ENCODE results near the gene B4GALNT2.
"Not testable (repeated sequence)": the region's sequence is repeated elsewhere in the genome, so short reads cannot be mapped to it uniquely, and the experiment has no call there.

The B4GALNT2 gene

DNA sequence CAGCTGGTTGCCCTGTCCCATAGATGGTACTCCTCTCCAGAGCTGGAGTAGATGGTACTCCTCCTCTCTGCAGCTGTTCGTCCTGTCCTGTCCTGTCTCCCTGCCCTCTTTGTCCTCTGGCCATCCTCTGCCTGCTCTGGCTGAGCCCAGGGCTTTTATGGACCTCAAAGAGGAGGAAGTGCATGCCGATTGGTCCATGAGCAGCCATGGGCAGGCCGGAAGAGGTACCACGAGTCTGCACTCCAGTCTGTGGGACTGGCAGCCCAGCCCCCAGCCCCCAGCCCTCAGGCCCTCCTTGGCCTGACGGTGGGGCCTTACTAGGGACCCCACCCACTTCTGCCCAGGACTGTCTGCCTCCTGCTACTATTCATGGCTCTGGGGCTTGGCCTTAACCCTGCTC lies 50.8 kb downstream of the B4GALNT2 start:
- no peak for DNase-seq (ENCODE audit: low read depth)

DNA sequence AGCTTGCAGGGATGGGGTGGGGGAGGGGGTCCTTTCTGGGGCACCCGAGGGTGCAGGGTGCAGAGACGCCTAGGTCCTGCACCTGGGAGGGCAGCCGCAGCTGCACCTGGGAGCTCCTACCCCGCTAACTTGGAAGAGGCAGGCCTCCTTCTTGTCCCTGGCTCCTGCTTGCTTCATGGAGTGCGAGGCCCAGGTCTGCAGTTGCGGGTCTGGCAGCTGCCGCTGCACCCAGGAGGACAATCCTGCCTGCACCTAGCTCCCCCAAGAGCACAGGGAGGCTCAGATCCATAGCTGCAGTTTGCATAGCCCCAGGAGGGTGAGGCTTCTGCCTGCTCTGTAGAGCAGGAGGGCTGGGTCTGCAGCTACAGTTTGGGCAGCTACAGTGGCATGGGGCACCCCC lies 51.2 kb downstream of the B4GALNT2 start:
- DNase-seq (ENCODE audit: low read depth): no peak

DNA sequence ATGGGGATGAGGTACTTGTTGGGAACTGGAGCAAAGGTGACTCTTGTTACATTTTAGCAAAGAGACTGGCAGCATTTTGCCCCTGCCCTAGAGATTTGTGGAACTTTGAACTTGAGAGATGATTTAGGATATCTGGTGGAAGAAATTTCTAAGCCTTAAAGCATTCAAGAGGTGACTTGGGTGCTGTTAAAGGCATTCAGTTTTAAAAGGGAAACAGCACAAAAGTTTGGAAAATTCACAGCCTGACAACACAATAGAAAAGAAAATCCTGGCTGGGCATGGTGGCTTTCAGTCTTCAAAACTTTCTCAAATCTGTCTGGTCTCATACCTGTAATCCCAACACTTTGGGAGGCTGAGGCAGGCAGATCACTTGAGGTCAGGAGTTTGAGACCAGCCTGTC lies 52.0 kb downstream of the B4GALNT2 start:
- DNase-seq (ENCODE audit: low read depth): not testable (repeated sequence)

DNA sequence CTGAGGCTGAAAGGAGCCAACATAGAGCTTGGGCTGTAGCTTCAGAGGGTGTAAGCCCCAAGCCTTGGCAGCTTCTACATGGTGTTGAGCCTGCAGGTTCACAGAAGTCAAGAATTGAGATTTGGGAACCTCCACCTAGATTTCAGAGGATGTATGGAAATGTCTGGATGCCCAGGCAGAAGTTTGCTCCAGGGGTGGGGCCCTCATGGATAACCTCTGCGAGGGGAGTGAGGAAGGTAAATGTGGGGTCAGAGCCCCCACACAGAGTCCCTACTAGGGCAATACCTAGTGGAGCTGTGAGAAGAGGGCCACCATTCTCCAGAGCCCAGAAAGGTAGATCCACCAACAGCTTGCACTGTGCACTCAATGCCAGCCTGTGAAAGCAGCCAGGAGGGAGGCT lies 52.8 kb downstream of the B4GALNT2 start:
- DNase-seq (ENCODE audit: low read depth): not testable (repeated sequence)

DNA sequence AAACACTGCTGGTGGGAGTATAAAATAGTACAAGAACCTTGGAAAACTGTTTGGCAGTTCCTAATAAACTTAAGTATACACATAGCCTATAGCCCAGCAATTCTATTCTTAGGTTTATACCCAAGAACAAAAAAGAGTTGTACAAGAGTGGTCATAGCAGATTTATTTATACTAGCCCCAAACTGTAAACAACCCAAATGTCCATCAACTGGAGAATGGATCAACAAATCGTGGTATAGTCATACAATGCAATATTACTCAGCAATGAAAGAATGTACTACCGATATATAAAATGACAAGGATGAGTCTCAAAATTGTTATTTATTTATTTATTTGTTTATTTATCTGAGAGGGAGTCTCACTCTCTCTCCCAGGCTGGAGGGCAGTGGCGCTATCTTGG lies 54.7 kb downstream of the B4GALNT2 start:
- no peak for DNase-seq (ENCODE audit: low read depth)

DNA sequence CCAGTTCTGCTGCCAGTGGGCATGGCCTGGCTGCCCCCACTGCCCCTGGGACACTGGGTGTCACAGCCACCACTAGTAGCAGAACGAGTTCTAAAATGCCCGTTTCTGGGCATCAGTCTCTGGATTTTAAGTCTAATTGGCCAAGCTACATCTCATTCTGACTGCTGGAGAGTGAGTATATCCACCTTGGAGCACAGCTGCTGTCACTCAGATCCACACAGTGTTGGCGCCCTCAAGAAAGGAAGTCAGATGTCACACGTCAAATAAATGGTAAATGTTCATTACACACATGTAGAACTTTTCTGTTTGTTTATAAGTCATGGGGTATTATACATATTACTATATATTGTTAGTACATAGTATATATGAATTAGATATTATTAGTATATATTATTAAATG lies 58.4 kb downstream of the B4GALNT2 start:
- DNase-seq (ENCODE audit: low read depth): no peak

DNA sequence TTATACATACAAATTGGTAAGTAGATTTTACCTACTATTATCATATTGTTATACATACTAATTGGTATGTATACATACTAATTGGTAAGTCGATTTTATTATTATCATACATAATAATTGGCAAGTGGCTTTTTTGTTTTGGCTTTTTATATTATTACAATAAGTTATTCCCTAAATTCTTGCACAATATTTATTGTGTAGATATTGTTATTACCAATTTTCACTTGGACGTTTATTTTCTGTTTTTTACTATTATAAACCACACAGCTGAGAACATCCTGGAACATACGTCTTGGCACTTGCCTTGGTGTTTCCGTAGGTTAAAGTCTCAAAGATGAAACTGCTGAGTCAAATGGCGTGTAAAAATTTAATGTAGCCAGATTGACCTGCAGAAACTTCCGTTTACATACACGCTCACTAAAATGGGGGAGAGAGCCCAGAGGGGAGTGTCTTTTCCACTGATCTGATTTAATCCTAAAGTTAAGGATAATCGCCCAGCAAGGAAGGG lies 58.9 kb downstream of the B4GALNT2 start:
- DNase-seq (ENCODE audit: low read depth): no peak

DNA sequence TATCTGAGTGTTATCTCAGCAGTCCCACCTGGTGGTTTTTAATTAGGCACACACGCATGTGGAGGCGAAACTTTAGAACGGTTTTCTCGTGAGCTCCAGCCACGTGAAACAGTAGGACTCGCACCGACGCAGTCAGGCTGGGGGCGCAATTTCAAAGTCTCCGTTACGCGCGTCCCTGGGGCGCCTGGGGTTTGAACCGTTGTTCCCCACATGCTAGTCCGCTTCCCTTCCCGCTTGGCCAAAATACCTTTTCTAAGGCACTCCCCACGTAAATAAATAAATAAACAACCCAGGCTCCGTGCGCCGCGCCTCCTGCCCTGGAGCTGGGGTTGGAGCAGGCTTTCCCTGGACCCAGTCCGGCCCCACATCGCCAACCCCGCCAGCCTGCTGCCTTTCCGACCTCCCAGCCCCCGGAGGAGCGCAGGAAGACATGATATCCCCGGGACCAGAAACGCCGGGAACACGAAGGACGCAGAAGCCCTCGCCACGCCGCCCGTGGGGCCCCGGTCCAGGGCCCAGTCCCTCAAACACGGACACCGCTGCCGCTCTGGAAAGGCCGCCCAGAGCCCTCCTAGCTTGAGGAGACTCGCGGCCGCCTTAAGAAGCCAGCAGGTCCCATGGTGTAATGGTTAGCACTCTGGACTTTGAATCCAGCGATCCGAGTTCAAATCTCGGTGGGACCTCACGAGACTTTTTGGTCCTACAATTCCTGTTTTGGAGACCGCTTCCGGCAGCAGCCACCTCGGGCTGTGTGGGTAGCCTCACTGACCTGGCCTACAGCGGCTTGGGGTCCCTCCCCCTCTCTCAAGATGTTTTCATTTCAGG lies 59.6 kb downstream of the B4GALNT2 start:
- peak; percentile 88 for DNase-seq (ENCODE audit: low read depth)

DNA sequence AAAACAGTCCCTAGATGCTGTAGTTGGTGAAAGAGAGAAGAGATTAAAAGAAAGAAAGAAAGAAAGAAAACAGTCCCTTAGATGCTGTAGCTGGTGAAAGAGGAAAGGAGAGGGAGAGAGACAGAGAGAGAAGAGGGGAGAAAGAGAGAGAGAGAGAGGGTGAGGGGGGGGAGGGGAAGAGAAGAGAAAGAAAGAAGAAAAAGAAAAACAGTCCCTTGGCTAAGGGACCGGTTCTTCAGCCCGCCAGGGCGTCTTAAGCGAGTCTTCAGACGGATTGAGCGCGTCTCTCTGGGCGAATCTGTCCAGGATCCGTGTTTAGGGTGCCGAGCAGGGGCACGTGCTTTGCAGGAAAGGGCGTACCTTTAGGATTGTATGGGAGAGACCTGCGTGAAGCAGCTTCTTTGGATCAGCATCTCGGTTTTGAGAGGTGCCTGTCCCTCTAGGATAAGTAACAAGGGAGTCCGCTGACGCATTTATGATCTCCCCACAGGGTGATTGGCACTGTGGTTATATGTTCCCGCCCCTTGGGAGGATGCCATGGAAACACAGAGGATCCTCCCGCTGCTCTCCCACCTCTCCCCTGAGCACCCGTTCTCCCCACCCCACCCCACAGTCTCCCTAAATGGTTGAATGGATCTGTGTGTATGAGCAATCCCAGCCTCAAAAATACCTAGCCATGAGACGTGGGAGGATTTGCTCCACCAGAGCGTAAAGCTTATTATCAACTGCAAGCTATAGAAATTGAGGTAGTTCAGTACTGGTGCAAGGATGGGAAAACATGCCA lies 61.1 kb downstream of the B4GALNT2 start:
- DNase-seq (ENCODE audit: low read depth): no peak

DNA sequence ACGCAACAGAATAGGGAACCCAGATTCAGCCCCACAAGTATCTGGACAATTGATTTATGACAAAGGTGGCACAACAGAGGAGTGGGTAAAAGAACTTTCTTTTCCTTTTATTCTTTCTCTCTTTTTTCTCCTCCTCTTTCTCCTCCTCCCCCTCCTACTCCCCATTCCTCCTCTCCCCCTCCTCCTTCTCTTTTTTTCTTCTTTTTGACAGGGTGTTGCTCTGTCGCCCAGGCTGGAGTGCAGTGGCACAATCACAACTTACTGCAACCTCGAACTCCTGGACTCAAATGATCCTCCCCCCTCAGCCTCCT lies 61.7 kb downstream of the B4GALNT2 start:
- DNase-seq (ENCODE audit: low read depth): no peak

DNA sequence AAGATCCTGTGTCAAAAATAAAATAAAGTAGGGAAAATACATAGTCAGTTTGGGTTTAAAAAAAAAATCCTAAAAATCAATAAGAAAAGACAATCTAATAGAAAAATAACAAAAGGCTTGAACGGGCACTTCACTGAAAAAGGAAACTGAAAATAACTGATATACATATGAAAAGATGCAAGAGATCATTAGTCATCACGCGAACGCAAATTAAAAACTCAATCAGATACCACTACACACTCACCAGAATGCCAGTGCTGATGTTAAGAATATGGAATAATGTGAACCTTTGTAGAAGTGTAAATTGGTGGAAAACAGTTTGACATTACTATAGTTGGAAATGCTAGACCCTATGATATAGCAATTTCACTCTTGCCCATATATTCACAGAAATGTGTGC lies 63.2 kb downstream of the B4GALNT2 start:
- DNase-seq (ENCODE audit: low read depth): no peak

DNA sequence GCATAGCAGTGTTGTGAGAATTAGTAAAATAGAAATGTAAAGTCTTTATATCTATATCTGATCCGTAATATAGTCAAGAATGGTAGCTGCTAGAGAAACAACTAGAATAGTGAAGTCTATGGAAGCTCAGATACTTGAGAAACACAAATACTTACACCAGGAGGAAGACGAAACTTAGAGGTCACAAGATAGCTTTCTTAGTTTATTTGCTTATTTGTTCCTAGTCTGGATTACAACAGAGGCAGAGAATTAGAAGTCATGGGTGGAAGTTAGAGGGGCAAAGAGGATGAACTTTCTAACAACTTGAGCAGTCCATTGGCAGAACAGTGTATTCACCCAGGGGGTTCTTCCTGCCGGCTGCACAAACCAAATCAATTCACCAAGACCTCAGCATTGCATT lies 64.0 kb downstream of the B4GALNT2 start:
- no peak for DNase-seq (ENCODE audit: low read depth)

DNA sequence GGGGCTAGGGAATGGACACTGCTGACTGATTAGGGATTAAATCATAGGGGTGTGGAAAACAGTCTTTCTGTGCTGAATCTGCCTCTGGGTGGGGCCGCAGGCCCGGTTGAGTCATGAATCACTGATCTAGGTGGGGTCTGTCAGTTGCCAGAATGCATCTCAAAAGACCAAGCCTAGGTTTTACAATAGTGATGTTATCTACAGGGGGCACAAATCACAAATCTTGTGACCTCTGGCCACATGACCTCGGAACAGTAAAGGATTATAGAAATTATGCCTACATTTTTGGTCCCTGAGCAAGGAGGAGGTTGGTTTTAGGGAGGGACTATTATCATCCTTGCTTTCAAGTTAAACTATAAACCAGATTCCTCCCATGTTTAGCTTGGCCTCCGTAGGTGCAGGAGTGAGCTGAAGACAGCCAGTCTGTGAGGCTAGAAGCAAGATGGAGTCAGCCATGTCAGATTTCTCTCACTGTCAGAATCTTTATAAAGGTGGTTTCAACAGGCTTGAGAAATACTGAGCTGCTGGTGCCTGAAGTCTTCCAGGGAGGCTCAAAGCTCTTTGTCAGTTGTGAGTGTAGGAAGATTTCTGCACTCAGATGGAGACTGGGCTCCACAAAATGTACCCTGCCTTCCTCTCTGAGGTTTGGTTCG lies 64.9 kb downstream of the B4GALNT2 start:
- no peak for DNase-seq (ENCODE audit: low read depth)

DNA sequence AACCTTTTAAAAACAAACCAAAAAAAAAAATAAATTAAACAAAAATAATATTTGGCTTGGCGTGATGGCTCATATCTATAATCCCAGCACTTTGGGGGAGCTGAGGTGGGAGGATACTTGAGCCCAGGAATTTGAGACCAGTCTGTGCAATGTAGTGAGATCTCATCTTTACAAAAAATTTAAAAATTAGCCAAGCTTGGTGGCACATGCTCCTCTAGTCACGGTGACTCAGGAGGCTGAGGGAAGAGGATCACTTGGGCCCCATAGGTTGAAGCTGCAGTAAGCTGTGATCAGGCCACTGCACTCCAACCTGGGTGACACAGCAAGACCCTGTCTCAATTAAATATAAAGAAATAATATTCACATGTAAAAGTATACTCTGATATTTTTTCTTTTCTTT lies 65.6 kb downstream of the B4GALNT2 start:
- DNase-seq (ENCODE audit: low read depth): no peak

DNA sequence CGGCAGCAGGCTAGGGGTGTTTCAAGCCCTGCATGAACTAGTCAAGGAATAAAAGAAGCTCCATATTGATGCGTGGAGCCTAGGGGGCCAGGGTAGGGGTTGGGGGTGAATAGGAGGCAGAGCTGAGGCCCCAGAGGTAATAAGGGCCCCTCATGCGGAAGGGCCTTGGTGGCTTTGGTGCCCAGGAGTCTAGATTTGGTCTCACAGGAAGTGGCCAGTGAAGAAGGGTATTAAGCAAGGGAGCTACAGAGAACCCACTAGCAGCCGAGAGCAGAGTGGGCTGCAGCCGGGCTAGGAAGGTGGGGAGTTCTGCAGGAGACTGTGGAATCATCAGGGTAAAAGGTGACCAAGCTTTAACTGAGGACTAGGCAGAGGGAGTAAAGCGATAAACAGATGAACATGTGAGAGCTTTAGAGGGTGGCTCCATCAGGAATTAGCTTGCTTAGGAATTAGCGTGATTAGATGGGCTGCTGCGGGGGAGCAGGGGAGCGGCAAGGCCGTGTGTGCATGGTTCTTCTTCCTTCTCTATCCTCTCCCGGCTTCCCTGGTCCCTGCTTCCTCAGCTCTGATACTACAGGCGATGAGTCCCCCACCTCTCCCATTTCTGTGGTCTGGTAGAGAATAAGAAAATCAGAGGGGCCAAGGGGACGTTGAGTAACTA lies 68.0 kb downstream of the B4GALNT2 start:
- no peak for DNase-seq (ENCODE audit: low read depth)

DNA sequence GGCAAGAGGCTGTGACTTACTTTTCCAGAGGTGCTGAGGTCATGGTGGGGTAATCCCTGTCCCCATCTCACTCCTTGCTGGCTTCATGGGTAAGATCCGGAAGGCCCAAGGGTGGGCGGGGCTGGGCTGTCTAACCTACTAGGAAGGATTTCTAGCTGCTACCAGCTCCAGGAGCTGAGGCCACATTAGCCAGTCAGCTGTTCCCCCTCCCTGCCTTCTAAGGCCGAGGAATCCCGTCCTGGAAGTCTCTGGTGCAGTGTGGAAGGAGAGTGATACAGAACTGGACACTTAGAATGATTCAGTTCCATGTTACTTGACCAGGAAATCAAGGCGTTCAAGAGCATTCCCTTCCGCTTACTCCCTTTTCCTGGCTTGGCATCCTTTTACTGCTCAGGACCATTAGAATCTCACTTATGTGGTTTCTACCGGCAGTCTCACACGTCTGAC lies 68.9 kb downstream of the B4GALNT2 start:
- DNase-seq (ENCODE audit: low read depth): no peak

DNA sequence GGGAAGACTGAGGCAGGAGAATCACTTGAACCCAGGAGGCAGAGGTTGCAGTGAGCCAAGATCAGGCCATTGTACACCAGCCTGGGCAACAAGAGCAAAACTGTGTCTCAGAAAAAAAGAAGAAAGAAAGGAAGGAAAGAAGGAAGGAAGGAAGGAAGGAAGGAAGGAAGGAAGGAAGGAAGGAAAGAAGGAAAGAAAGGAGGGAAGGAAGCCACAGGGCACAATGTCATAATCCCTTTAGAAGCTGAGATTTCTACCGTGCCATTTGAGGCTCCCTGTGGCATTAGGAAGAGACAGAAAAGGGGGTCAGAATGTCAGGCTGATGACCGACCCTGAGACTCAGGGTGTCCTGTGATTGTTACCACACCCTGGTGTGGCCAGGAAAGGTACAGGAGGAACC lies 71.2 kb downstream of the B4GALNT2 start:
- no peak for DNase-seq (ENCODE audit: low read depth)

DNA sequence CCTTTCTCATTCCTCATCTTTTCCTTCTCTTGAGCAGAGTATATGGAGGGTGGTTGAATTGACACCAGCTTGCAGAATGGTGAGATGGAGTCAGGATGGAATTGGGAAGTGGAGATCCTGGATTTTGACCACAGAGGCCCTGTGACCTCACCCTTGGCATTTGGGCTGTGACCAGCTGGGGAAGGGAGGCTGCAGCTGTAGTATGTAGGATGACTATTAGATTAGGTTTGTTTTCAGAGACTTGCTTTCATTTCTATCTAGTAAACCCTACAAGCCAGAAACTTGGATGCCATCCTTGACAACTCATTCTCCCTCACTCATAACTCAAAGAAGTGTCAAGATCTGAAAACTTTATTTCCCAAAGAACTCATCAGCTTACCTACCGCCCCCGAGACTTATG lies 71.9 kb downstream of the B4GALNT2 start:
- DNase-seq (ENCODE audit: low read depth): no peak

DNA sequence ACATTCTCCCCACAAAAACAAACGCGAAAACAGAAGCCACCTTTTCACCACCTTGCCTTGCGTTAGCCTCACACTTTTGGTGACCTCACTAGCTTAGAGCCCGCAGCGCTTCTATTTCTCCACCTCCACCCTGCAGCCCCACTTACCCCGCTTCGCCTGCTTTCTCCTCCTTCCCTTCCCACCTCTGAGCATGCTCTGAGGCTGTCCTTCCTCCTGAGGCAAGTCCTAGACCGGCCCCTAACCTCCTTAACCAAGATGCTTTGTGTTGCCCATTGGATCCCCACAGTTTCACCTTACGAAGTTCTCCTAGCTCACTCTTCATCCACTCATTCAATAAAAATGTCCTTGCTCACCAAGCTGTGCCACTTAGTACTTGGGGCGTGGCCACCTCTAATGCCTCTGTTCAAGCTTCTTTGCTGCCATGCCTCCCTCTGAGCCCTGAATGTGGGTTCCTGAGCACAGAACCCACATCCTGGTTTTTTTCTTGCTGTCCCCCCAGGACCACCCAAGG lies 76.5 kb downstream of the B4GALNT2 start:
- no peak for DNase-seq (ENCODE audit: low read depth)

DNA sequence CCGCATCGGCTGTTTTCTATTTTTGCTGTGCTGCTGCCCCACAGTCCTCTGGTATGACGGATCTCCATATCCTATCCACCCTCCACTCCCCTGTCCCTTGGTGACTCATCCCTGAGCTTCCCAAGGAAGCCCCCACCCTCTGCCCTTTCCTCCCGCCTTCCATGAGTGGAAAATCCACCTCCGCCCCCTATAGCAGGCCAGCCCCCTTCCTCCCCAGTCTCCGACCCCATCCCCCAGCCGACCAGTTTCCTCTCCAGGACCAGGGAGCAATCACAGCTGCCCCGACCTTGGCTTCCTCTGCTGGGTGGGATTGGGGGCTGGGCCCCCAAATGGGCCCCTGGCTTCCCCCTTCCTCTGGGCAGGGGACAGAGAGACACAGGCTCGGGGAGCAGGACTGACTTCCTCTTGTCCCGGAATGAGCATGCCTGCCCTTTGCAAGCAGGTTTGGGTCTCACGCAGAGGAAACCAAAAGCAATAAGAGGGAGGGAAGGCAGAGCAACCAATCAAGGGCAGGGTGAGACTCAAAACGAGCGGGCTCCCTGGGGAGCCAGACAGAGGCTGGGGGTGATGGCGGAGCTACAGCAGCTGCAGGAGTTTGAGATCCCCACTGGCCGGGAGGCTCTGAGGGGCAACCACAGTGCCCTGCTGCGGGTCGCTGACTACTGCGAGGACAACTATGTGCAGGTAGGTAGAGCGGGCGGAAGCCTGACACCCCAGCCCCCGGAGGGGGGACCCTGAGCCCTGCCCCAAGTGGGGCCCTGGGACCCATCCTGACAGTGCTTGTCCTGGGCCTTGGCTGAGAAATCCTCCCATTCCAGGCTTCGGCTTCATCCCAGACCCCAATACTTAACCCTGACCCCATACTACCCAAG lies 77.8 kb downstream of the B4GALNT2 start, which contains the start of the genes ABI3 and GNGT2:
Gene ABI3 (plus strand): TSS at position 550 of the 872 bp plus-strand sequence. CDS start 18 bp downstream, at position 568.
Gene GNGT2 (minus strand): TSS at position 417 of the 872 bp plus-strand sequence. CDS start 3,152 bp downstream, outside the sequence.
- peak; percentile 60 for DNase-seq (ENCODE audit: low read depth)

DNA sequence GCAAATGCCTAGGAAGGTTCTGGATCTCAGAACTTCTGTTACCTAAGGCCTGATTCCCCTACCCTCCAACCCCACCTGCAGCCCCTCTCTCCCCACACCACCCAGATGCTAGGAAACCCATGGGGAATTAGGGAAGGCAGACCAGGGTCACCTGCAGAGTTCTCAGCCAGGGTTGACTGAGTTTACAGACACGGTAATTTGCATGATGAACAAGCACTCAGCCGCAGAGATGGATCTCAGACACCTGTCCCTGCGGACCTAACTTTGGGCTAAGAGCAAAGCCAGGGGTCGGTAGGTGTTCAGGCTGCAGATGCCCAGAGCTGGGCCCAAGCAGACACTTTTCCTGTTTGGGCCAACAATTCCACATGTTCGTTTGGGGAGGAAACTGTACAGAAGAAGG lies 80.8 kb downstream of the B4GALNT2 start:
- no peak for DNase-seq (ENCODE audit: low read depth)

Data from activated T-cell treated with anti-CD3 and anti-CD28 coated beads for 24 hours (primary cell).